ENCODE results near the gene ENSA.

- TF ChIP-seq, protein P1, sequence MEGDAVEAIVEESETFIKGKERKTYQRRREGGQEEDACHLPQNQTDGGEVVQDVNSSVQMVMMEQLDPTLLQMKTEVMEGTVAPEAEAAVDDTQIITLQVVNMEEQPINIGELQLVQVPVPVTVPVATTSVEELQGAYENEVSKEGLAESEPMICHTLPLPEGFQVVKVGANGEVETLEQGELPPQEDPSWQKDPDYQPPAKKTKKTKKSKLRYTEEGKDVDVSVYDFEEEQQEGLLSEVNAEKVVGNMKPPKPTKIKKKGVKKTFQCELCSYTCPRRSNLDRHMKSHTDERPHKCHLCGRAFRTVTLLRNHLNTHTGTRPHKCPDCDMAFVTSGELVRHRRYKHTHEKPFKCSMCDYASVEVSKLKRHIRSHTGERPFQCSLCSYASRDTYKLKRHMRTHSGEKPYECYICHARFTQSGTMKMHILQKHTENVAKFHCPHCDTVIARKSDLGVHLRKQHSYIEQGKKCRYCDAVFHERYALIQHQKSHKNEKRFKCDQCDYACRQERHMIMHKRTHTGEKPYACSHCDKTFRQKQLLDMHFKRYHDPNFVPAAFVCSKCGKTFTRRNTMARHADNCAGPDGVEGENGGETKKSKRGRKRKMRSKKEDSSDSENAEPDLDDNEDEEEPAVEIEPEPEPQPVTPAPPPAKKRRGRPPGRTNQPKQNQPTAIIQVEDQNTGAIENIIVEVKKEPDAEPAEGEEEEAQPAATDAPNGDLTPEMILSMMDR (IDR thresholded peaks at IDR 0.05): no peak
- TF ChIP-seq POLR2AphosphoS5 (IDR thresholded peaks at IDR 0.05; ENCODE audit: low read depth, low read length) (no peak), SIN3A (IDR thresholded peaks at IDR 0.05; ENCODE audit: borderline replicate concordance, insufficient read depth, low read depth, low read length) (no peak)
Observed at GRCh38 chr1:150660584-150660983, 31.2 kb upstream of the ENSA start.

Data from Panc1 (cell line).